ENCODE data around the gene OSTM1. TPM values are rescaled to one million over a fixed set of nuclear protein-coding genes. Genes with fewer than 3 reads are reported as not detected.

The OSTM1 gene
- total and polyA plus RNA-seq, 2 donors (not counting 1 experiment from before 2014, with no cell fraction given) = 6.2 to 41.7 TPM

- WGBS (ENCODE audit: insufficient coverage) = no CpG with 5 or more reads among the region's 1 CpG
- Mint-ChIP-seq H3K9me3 (ENCODE audit: insufficient read depth) (peaks cover 2% of the 10 kb centered on the region), H3K4me3 (no peak overlapping the region), H3K4me1 (no peaks in the 10 kb centered on the region), H3K27me3 (no peaks in the 10 kb centered on the region), H3K27ac (no peak overlapping the region)
- Histone ChIP-seq H2AFZ (ENCODE audit: insufficient read depth, low read depth, low read length, poor library complexity, severe bottlenecking) (no peak overlapping the region), H3K36me3 (replicated peaks in 1 of 2; ENCODE audit: control extremely low read depth in 1 of 2, control insufficient read depth in 1 of 2, extremely low read depth in 1 of 2, insufficient read depth in 2 of 2, low read length in 1 of 2) (no peaks in the 10 kb centered on the region), H3K9me3 (ENCODE audit: control extremely low read depth in 1 of 3, control insufficient read depth in 2 of 3, insufficient read depth in 1 of 3, low read length in 2 of 3) (peaks cover 0 to 12% (median 6%) of the 10 kb centered on the region in 3 donors), H3K9ac (ENCODE audit: low read length) (no peak overlapping the region), H3K4me1 (ENCODE audit: control insufficient read depth in 2 of 2, insufficient read depth in 2 of 2, low read length in 2 of 2) (no peaks in the 10 kb centered on the region), H3K79me2 (ENCODE audit: control insufficient read depth, insufficient read depth, low read length) (no peaks in the 10 kb centered on the region), H3K27me3 (replicated peaks in 1 of 4; ENCODE audit: control extremely low read depth in 1 of 4, control insufficient read depth in 3 of 4, insufficient read depth in 4 of 4, low read length in 3 of 4) (no peaks in the 10 kb centered on the region), H3K4me3 (ENCODE audit: control extremely low read depth in 1 of 5, extremely low read depth in 1 of 5, insufficient read depth in 1 of 5, low read depth in 2 of 5, low read length in 4 of 5) (no peak overlapping the region), H4K20me1 (ENCODE audit: control insufficient read depth, insufficient read depth, low read length, poor library complexity, severe bottlenecking) (no peaks in the 10 kb centered on the region), H3K27ac (ENCODE audit: low read length in 2 of 2) (no peak overlapping the region), H3K4me2 (replicated peaks; ENCODE audit: low read depth, low read length, poor library complexity, severe bottlenecking) (no peak overlapping the region)
- POLR2A ChIA-PET = no interaction called here
- DNase-seq = no peak
- no peak for ATAC-seq (ENCODE audit: low read depth)
- intact Hi-C loops (cut with micrococcal nuclease) = no loop called here
- CTCF ChIA-PET = no interaction called here
- TF ChIP-seq CTCF (IDR thresholded peaks at IDR 0.05) = no peak
- TF ChIP-seq EZH2 (IDR thresholded peaks at IDR 0.05; ENCODE audit: borderline replicate concordance, insufficient read depth, low read depth, low read length, poor library complexity, severe bottlenecking) = no peak
These were observed 66.2 kb downstream of the OSTM1 start for GRCh38 chr6:108008363-108008762.

DNA sequence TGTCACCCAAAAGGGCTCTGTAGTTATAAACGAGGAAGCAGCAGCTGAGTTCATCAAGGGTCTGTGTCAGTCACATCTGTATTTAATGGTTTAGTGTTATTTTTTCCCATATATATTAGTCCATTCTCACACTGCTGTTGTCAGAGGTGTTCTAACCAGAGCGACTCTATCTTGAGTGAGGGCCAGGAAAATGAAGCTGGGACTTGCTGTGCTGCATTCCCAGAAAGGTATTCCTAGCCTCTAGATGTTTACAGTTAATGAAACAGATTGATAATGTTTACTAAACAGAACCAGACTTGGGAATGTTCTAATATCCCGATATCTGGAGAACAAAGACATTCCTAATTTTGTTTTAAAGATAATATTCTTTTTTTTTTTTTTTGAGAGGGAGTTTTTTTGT is 68.6 kb downstream of the OSTM1 start:
- Histone ChIP-seq H3K79me2 (ENCODE audit: control insufficient read depth, insufficient read depth, low read length) (no peaks in the 10 kb centered on the region), H2AFZ (ENCODE audit: insufficient read depth, low read depth, low read length, poor library complexity, severe bottlenecking) (no peak overlapping the region), H3K4me1 (ENCODE audit: control insufficient read depth in 2 of 2, insufficient read depth in 2 of 2, low read length in 2 of 2) (no peaks in the 10 kb centered on the region), H3K4me3 (ENCODE audit: control extremely low read depth in 1 of 5, extremely low read depth in 1 of 5, insufficient read depth in 1 of 5, low read depth in 2 of 5, low read length in 4 of 5) (no peak overlapping the region), H3K36me3 (replicated peaks in 1 of 2; ENCODE audit: control extremely low read depth in 1 of 2, control insufficient read depth in 1 of 2, extremely low read depth in 1 of 2, insufficient read depth in 2 of 2, low read length in 1 of 2) (no peaks in the 10 kb centered on the region), H4K20me1 (ENCODE audit: control insufficient read depth, insufficient read depth, low read length, poor library complexity, severe bottlenecking) (no peaks in the 10 kb centered on the region), H3K9ac (ENCODE audit: low read length) (no peak overlapping the region), H3K27ac (ENCODE audit: low read length in 2 of 2) (no peak overlapping the region), H3K9me3 (ENCODE audit: control extremely low read depth in 1 of 3, control insufficient read depth in 2 of 3, insufficient read depth in 1 of 3, low read length in 2 of 3) (peaks cover 0 to 12% (median 6%) of the 10 kb centered on the region in 3 donors), H3K4me2 (replicated peaks; ENCODE audit: low read depth, low read length, poor library complexity, severe bottlenecking) (no peak overlapping the region), H3K27me3 (replicated peaks in 1 of 4; ENCODE audit: control extremely low read depth in 1 of 4, control insufficient read depth in 3 of 4, insufficient read depth in 4 of 4, low read length in 3 of 4) (peaks cover 0 to 3% (median 0%) of the 10 kb centered on the region in 4 experiments)
- H3K27ac Mint-ChIP-seq = no peak overlapping the region
- intact Hi-C loops (cut with micrococcal nuclease) = no loop called here
- H3K9me3 Mint-ChIP-seq (ENCODE audit: insufficient read depth) = peaks cover 2% of the 10 kb centered on the region
- no CpG with 5 or more reads among the region's 3 CpGs for WGBS (ENCODE audit: insufficient coverage)
- no peak for DNase-seq
- no peaks in the 10 kb centered on the region for H3K27me3 Mint-ChIP-seq
- no peak overlapping the region for H3K4me3 Mint-ChIP-seq
- H3K4me1 Mint-ChIP-seq = peaks cover 3% of the 10 kb centered on the region
- no peak for TF ChIP-seq CTCF (IDR thresholded peaks at IDR 0.05)
- TF ChIP-seq EZH2 (IDR thresholded peaks at IDR 0.05; ENCODE audit: borderline replicate concordance, insufficient read depth, low read depth, low read length, poor library complexity, severe bottlenecking) = no peak
- POLR2A ChIA-PET = interaction anchor here (0.7 kb wide), 1 partner anchor 137 kb away, joined by 4 read pairs; no protein-coding TSS in a partner anchor
- ATAC-seq (ENCODE audit: low read depth) = no peak
- CTCF ChIA-PET = no interaction called here

All from B cell (primary cell).